Activated B cell treated with CpG ODN at 0.5 μM for 24 hours (primary cell): Measurements from ENCODE around the gene LILRB4. TPM values are rescaled to one million over a fixed set of nuclear protein-coding genes. Genes with fewer than 3 reads are reported as not detected.

ENCODE experiments used
- ATAC-seq: fragments of 200-7000 bp; cut with Tn5 transposase; one replicate; pipeline ENCODE4 v1.10.0; 2021; ENCODE audit warnings: low read depth, mild to moderate bottlenecking, moderate library complexity
- CTCF ChIA-PET: fragments of 350-600 bp; sonication (Branson Sonifier 250); formaldehyde crosslinking; loops from one replicate; lab custom pipeline; 2021; ENCODE audit warnings: antibody characterized with exemption; lab: Charles Lee
- POLR2A ChIA-PET: fragments of 350-600 bp; sonication (Branson Sonifier 250); formaldehyde crosslinking; loops from one replicate; lab custom pipeline; 2021; ENCODE audit warnings: antibody characterized with exemption; lab: Charles Lee
- DNase-seq: peaks from one replicate; pipeline ENCODE4 v3.0.0; 2022
- H3K27ac Mint-ChIP-seq: one replicate; pipeline ENCODE4 v1.8.0; 2020; ENCODE audit warnings: mixed read lengths
- H3K27me3 Mint-ChIP-seq: one replicate; pipeline ENCODE4 v1.8.0; 2021; ENCODE audit warnings: mixed read lengths
- H3K36me3 Mint-ChIP-seq: one replicate; pipeline ENCODE4 v1.8.0; 2021; ENCODE audit warnings: low read depth, mixed read lengths
- H3K4me1 Mint-ChIP-seq: one replicate; pipeline ENCODE4 v1.8.0; 2021; ENCODE audit warnings: mixed read lengths
- H3K4me3 Mint-ChIP-seq: one replicate; pipeline ENCODE4 v1.8.0; 2020; ENCODE audit warnings: mild to moderate bottlenecking, mixed read lengths
- H3K9me3 Mint-ChIP-seq: one replicate; pipeline ENCODE4 v1.8.0; 2020; ENCODE audit warnings: mixed read lengths
- CTCF ChIP-seq: fragments of 200-600 bp; IDR thresholded peaks from one replicate; pipeline ENCODE4 v1.8.0; 2022; ENCODE audit warnings: antibody characterized with exemption, mild to moderate bottlenecking
- intact Hi-C: fragments of 100-400 bp; cut with micrococcal nuclease; formaldehyde crosslinking; loops from one replicate; pipeline ENCODE4 v1.15.1; 2024
- total RNA-seq: library from RNA; stranded (reverse); gene quantifications from 2 replicates; pipeline ENCODE4 v1.2.3, GENCODE V29; 2022

LILRB4 gene
- total RNA-seq, 1 donor from 2014 or later: 1.4 TPM

GRCh38 chr19:54661846-54662481 is 821 bp upstream of the LILRB4 start:
- TF ChIP-seq CTCF: no peak
- ChIA-PET CTCF (interaction anchor here (1.5 to 2.6 kb wide), 3 partner anchors 9 to 13 kb away, joined by 5 to 8 read pairs (median 7); no protein-coding TSS in a partner anchor), POLR2A (interaction anchor here (0.6 to 1.8 kb wide), 2 partner anchors 45 to 454 kb away, joined by 3 to 4 read pairs; no protein-coding TSS in a partner anchor)

GRCh38 chr19:54665530-54665929 is 2.7 kb downstream of the LILRB4 start:
- intact Hi-C loops: loop anchor here (5.0 kb wide), 1 partner anchor 448 kb away; no protein-coding TSS in a partner anchor
- Mint-ChIP-seq H3K9me3 (peaks cover 19% of the 10 kb centered on the region), H3K4me1 (peaks cover 26% of the 10 kb centered on the region), H3K4me3 (no peak overlapping the region), H3K27me3 (peaks cover 11% of the 10 kb centered on the region), H3K27ac (no peak overlapping the region), H3K36me3 (no peaks in the 10 kb centered on the region)
- ChIA-PET CTCF (no interaction called here), POLR2A (interaction anchor here (0.6 kb wide), 1 partner anchor 849 kb away, joined by 3 read pairs; no protein-coding TSS in a partner anchor)
- ATAC-seq (no peak), DNase-seq (no peak)
- no peak for TF ChIP-seq CTCF

More at GRCh38 chr19:54661846-54662481, 821 bp upstream of the LILRB4 start:
- Mint-ChIP-seq H3K9me3 (no peaks in the 10 kb centered on the region), H3K4me1 (peaks cover 32% of the 10 kb centered on the region), H3K27me3 (peaks cover 9% of the 10 kb centered on the region), H3K27ac (peak overlapping the region; percentile 19), H3K36me3 (no peaks in the 10 kb centered on the region), H3K4me3 (peak overlapping the region; percentile 56)
- intact Hi-C loops: loop anchor here (5.0 kb wide), 1 partner anchor 45 kb away; no protein-coding TSS in a partner anchor
- ATAC-seq (peak; percentile 46), DNase-seq (no peak)

DNA sequence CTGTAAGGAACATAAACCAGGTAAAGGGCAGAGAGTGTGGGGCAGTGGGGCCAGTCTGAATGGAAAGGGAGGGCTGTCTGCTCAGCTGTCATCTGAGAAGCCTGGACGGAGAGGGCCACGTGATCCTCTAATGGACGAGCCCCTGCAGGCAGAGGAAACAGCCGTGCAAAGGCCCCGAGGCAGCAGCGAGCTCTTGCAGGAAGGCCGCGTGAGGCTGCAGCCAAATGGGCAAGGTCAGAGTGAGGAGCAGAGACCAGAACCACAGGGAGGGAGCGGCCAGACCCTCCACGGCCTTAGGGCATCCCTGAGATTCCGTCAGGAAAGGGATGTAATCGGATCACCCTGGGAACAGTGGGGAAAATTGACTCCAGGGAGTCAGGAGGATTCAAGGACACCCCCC is 4.4 kb downstream of the LILRB4 start:
- Mint-ChIP-seq H3K9me3 (peaks cover 19% of the 10 kb centered on the region), H3K36me3 (no peaks in the 10 kb centered on the region), H3K27me3 (peaks cover 15% of the 10 kb centered on the region), H3K4me1 (peaks cover 11% of the 10 kb centered on the region), H3K4me3 (no peak overlapping the region), H3K27ac (no peak overlapping the region)
- DNase-seq (no peak), ATAC-seq (no peak)
- CTCF ChIA-PET: no interaction called here
- TF ChIP-seq CTCF: no peak
- intact Hi-C loops: loop anchor here (5.0 kb wide), 1 partner anchor 450 kb away; no protein-coding TSS in a partner anchor
- POLR2A ChIA-PET: no interaction called here

- Mint-ChIP-seq H3K4me1 (peaks cover 2% of the 10 kb centered on the region), H3K27me3 (peaks cover 14% of the 10 kb centered on the region), H3K27ac (no peak overlapping the region), H3K4me3 (no peak overlapping the region), H3K9me3 (peaks cover 19% of the 10 kb centered on the region), H3K36me3 (no peaks in the 10 kb centered on the region)
- intact Hi-C loops: loop anchor here (5.0 kb wide), 1 partner anchor 451 kb away; no protein-coding TSS in a partner anchor
- ATAC-seq: no peak
- no peak for DNase-seq
- CTCF ChIA-PET: interaction anchor here (1.5 to 3.0 kb wide), 2 partner anchors 12 to 15 kb away, joined by 3 to 12 read pairs; no protein-coding TSS in a partner anchor
- TF ChIP-seq CTCF: no peak
- POLR2A ChIA-PET: no interaction called here
Measured at GRCh38 chr19:54668353-54668752, 5.6 kb downstream of the LILRB4 start.
